Gastroesophageal sphincter (tissue), 3 donors: ENCODE results near the gene CCDC136.

Experiments used
- CTCF ChIP-seq, 4 experiments: fragments of 200-600 bp in 2 of 4; fragments of 450-650 bp in 2 of 4; sonication (generic) in 1 of 4; IDR thresholded peaks; one replicate each; pipeline ENCODE4 v1.5.1; 2017 to 2019; ENCODE audit warnings: antibody characterized with exemption in 4 of 4, mild to moderate bottlenecking in 2 of 4, moderate library complexity in 2 of 4
- POLR2A ChIP-seq, 2 donors: fragments of 450-650 bp; IDR thresholded peaks; one replicate each; pipeline ENCODE4 v1.6.1; 2017; ENCODE audit warnings: antibody characterized with exemption in 2 of 2, mild to moderate bottlenecking in 2 of 2, moderate library complexity in 1 of 2
- POLR2AphosphoS5 ChIP-seq: sonication (generic); formaldehyde crosslinking; IDR thresholded peaks from one replicate; pipeline ENCODE4 v1.6.1; 2017; ENCODE audit warnings: antibody characterized with exemption

DNA sequence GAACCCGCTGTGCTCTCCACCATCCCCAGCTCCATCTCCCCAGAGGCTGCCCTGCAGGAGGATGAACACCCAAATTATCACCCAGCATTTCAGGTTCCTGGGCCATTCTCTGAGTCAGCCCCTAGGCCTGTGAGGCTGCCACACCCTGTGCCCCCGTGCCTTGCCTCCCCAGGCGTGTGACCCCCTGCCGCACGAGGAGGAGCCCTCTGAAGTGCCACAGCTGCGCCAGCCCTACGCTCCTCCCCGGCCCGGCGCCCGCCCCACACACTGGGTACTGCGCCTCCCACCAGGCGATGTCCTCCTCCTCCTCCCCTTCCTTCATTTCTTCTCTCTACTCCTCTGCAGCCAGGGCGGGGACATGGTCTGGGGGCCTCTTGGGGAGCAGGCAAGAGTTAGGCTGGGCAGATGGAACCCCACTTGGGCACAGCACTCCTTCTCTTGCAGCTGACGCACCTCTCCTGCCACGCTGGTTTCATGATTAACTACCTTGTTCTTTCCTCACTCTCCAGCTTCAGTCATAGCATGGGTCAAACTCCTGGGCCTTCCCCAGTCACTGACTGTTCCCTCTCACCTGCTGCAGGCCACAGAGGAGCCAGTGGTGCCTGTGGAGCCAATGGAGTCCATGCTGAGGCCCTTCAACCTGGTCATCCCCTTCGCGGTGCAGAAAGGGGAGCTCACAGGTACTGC lies 58.2 kb downstream of the CCDC136 start:
- TF ChIP-seq POLR2A (IDR thresholded peaks at IDR 0.05) (no peak), POLR2AphosphoS5 (no peak), CTCF (IDR thresholded peaks at IDR 0.05) (no peak)
